ENCODE measurements around the gene LRRC4C.

Gene LRRC4C

DNA sequence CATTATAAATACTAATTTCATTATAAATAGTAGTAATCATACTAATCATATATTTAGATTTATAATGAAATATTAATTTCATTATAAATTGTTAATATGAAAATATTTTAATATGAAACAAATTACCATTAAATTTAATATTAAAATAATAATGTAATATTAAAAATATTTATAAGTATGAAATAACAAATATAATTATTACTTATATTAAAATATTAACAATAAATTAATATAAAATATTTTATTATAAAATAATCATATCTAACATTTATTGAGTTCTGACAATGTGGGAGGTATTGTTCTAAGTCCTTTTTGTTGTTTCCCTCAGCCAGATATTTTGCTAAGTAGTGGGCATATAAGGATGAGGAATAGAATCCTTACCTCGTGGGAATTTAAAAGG lies 1341.4 kb downstream of the LRRC4C start:
- Histone ChIP-seq H3K4me2 (ENCODE audit: insufficient read depth, low read length, poor library complexity, severe bottlenecking) (no peak overlapping the region), H4K91ac (ENCODE audit: low read depth, low read length, poor library complexity) (no peak overlapping the region), H2BK120ac (ENCODE audit: low read depth, low read length) (no peak overlapping the region), H3K36me3 (replicated peaks in 1 of 2; ENCODE audit: control insufficient read depth in 2 of 2, insufficient read depth in 2 of 2, low read length in 2 of 2) (peaks cover 0 to 8% of the 10 kb centered on the region in 2 donors), H3K27me3 (ENCODE audit: control insufficient read depth in 3 of 3, insufficient read depth in 3 of 3, low read depth in 1 of 3, low read length in 3 of 3) (no peaks in the 10 kb centered on the region), H3K4ac (ENCODE audit: low read length) (no peak overlapping the region), H2AFZ (ENCODE audit: low read length) (no peak overlapping the region), H3K14ac (ENCODE audit: low read length) (no peak overlapping the region), H3K18ac (ENCODE audit: low read length) (no peak overlapping the region), H3K79me1 (ENCODE audit: low read depth, low read length) (no peaks in the 10 kb centered on the region), H2BK5ac (ENCODE audit: low read length) (no peak overlapping the region), H3K23ac (ENCODE audit: low read depth, low read length, poor library complexity) (no peak overlapping the region), H3K9ac (ENCODE audit: low read depth, low read length, poor library complexity) (no peak overlapping the region), H3K4me3 (ENCODE audit: low read length in 2 of 2) (no peak overlapping the region), H3K9me3 (replicated peaks in 1 of 2; ENCODE audit: control insufficient read depth in 2 of 2, insufficient read depth in 1 of 2, low read depth in 1 of 2, low read length in 2 of 2) (peaks cover 0 to 5% of the 10 kb centered on the region in 2 donors), H2BK15ac (ENCODE audit: low read length) (no peak overlapping the region), H2AK5ac (ENCODE audit: low read depth, low read length) (no peak overlapping the region), H4K8ac (ENCODE audit: low read depth, low read length) (no peak overlapping the region), H3K27ac (replicated peaks; ENCODE audit: low read length) (no peak overlapping the region), H2BK12ac (ENCODE audit: low read length) (no peak overlapping the region), H3K4me1 (ENCODE audit: control insufficient read depth in 2 of 2, insufficient read depth in 1 of 2, low read depth in 1 of 2, low read length in 2 of 2) (peaks cover 0 to 2% of the 10 kb centered on the region in 2 donors)
- WGBS, 2 donors (ENCODE audit: extremely low coverage in 2 of 2, insufficient read length in 2 of 2, insufficient replicate concordance in 1 of 2): no CpG with 5 or more reads among the region's 1 CpG
- no peak for DNase-seq (ENCODE audit: low spot score)

GRCh38 chr11:40104941-40105550 lies 1354.4 kb downstream of the LRRC4C start:
- no peaks in the 10 kb centered on the region for H3K79me1 ChIP-seq (ENCODE audit: low read depth, low read length)
- H3K27me3 ChIP-seq (ENCODE audit: control insufficient read depth in 3 of 3, insufficient read depth in 3 of 3, low read depth in 1 of 3, low read length in 3 of 3): no peaks in the 10 kb centered on the region
- H3K18ac ChIP-seq (ENCODE audit: low read length): no peak overlapping the region
- no peak overlapping the region for H2BK5ac ChIP-seq (ENCODE audit: low read length)
- H3K4me3 ChIP-seq (ENCODE audit: low read length in 2 of 2): no peak overlapping the region
- no peak overlapping the region for H3K4ac ChIP-seq (ENCODE audit: low read length)
- no peak overlapping the region for H2AK5ac ChIP-seq (ENCODE audit: low read depth, low read length)
- no peak overlapping the region for H4K8ac ChIP-seq (ENCODE audit: low read depth, low read length)
- no peak overlapping the region for H3K23ac ChIP-seq (ENCODE audit: low read depth, low read length, poor library complexity)
- no peak overlapping the region for H3K9ac ChIP-seq (ENCODE audit: low read depth, low read length, poor library complexity)
- no peaks in the 10 kb centered on the region for H3K36me3 ChIP-seq (replicated peaks in 1 of 2; ENCODE audit: control insufficient read depth in 2 of 2, insufficient read depth in 2 of 2, low read length in 2 of 2)
- H3K14ac ChIP-seq (ENCODE audit: low read length): no peak overlapping the region
- H3K27ac ChIP-seq (replicated peaks; ENCODE audit: low read length): no peak overlapping the region
- peak overlapping the region; percentile 91 for H2AFZ ChIP-seq (ENCODE audit: low read length)
- no CpG with 5 or more reads among the region's 5 CpGs for WGBS, 2 donors (ENCODE audit: extremely low coverage in 2 of 2, insufficient read length in 2 of 2, insufficient replicate concordance in 1 of 2)
- no peak overlapping the region for H2BK15ac ChIP-seq (ENCODE audit: low read length)
- H3K9me3 ChIP-seq (replicated peaks in 1 of 2; ENCODE audit: control insufficient read depth in 2 of 2, insufficient read depth in 1 of 2, low read depth in 1 of 2, low read length in 2 of 2): no peaks in the 10 kb centered on the region
- H2BK12ac ChIP-seq (ENCODE audit: low read length): no peak overlapping the region
- no peak overlapping the region for H3K4me2 ChIP-seq (ENCODE audit: insufficient read depth, low read length, poor library complexity, severe bottlenecking)
- DNase-seq (ENCODE audit: low spot score): no peak
- H2BK120ac ChIP-seq (ENCODE audit: low read depth, low read length): no peak overlapping the region
- no peaks in the 10 kb centered on the region for H3K4me1 ChIP-seq (ENCODE audit: control insufficient read depth in 2 of 2, insufficient read depth in 1 of 2, low read depth in 1 of 2, low read length in 2 of 2)
- H4K91ac ChIP-seq (ENCODE audit: low read depth, low read length, poor library complexity): no peak overlapping the region

- H2AFZ ChIP-seq (ENCODE audit: low read length): no peak overlapping the region
- no peaks in the 10 kb centered on the region for H3K36me3 ChIP-seq (replicated peaks in 1 of 2; ENCODE audit: control insufficient read depth in 2 of 2, insufficient read depth in 2 of 2, low read length in 2 of 2)
- no peak overlapping the region for H4K8ac ChIP-seq (ENCODE audit: low read depth, low read length)
- DNase-seq (ENCODE audit: low spot score): no peak
- WGBS, 2 donors (ENCODE audit: extremely low coverage in 2 of 2, insufficient read length in 2 of 2, insufficient replicate concordance in 1 of 2): no CpG with 5 or more reads among the region's 5 CpGs
- no peaks in the 10 kb centered on the region for H3K9me3 ChIP-seq (replicated peaks in 1 of 2; ENCODE audit: control insufficient read depth in 2 of 2, insufficient read depth in 1 of 2, low read depth in 1 of 2, low read length in 2 of 2)
- H2AK5ac ChIP-seq (ENCODE audit: low read depth, low read length): no peak overlapping the region
- no peak overlapping the region for H2BK5ac ChIP-seq (ENCODE audit: low read length)
- H3K27ac ChIP-seq (replicated peaks; ENCODE audit: low read length): no peak overlapping the region
- H2BK12ac ChIP-seq (ENCODE audit: low read length): no peak overlapping the region
- no peak overlapping the region for H3K4me2 ChIP-seq (ENCODE audit: insufficient read depth, low read length, poor library complexity, severe bottlenecking)
- H3K9ac ChIP-seq (ENCODE audit: low read depth, low read length, poor library complexity): no peak overlapping the region
- H4K91ac ChIP-seq (ENCODE audit: low read depth, low read length, poor library complexity): no peak overlapping the region
- no peak overlapping the region for H3K4ac ChIP-seq (ENCODE audit: low read length)
- H3K23ac ChIP-seq (ENCODE audit: low read depth, low read length, poor library complexity): no peak overlapping the region
- no peaks in the 10 kb centered on the region for H3K27me3 ChIP-seq (ENCODE audit: control insufficient read depth in 3 of 3, insufficient read depth in 3 of 3, low read depth in 1 of 3, low read length in 3 of 3)
- H3K79me1 ChIP-seq (ENCODE audit: low read depth, low read length): no peaks in the 10 kb centered on the region
- H3K4me1 ChIP-seq (ENCODE audit: control insufficient read depth in 2 of 2, insufficient read depth in 1 of 2, low read depth in 1 of 2, low read length in 2 of 2): no peaks in the 10 kb centered on the region
- H3K14ac ChIP-seq (ENCODE audit: low read length): no peak overlapping the region
- H2BK120ac ChIP-seq (ENCODE audit: low read depth, low read length): no peak overlapping the region
- no peak overlapping the region for H3K18ac ChIP-seq (ENCODE audit: low read length)
- H2BK15ac ChIP-seq (ENCODE audit: low read length): no peak overlapping the region
- H3K4me3 ChIP-seq (ENCODE audit: low read length in 2 of 2): no peak overlapping the region
Observed at GRCh38 chr11:40100781-40101180, 1358.7 kb downstream of the LRRC4C start.

GRCh38 chr11:40100162-40100553 lies 1359.3 kb downstream of the LRRC4C start:
- Histone ChIP-seq H2BK12ac (ENCODE audit: low read length) (no peak overlapping the region), H3K27ac (replicated peaks; ENCODE audit: low read length) (no peak overlapping the region), H3K4me2 (ENCODE audit: insufficient read depth, low read length, poor library complexity, severe bottlenecking) (no peak overlapping the region), H3K18ac (ENCODE audit: low read length) (no peak overlapping the region), H2BK120ac (ENCODE audit: low read depth, low read length) (no peak overlapping the region), H2AFZ (ENCODE audit: low read length) (peak overlapping the region; percentile 79), H3K4ac (ENCODE audit: low read length) (no peak overlapping the region), H4K8ac (ENCODE audit: low read depth, low read length) (no peak overlapping the region), H4K91ac (ENCODE audit: low read depth, low read length, poor library complexity) (no peak overlapping the region), H2BK5ac (ENCODE audit: low read length) (no peak overlapping the region), H3K4me3 (ENCODE audit: low read length in 2 of 2) (no peak overlapping the region), H3K79me1 (ENCODE audit: low read depth, low read length) (no peaks in the 10 kb centered on the region), H3K23ac (ENCODE audit: low read depth, low read length, poor library complexity) (no peak overlapping the region), H3K4me1 (ENCODE audit: control insufficient read depth in 2 of 2, insufficient read depth in 1 of 2, low read depth in 1 of 2, low read length in 2 of 2) (no peaks in the 10 kb centered on the region), H2AK5ac (ENCODE audit: low read depth, low read length) (no peak overlapping the region), H3K9ac (ENCODE audit: low read depth, low read length, poor library complexity) (no peak overlapping the region), H3K9me3 (replicated peaks in 1 of 2; ENCODE audit: control insufficient read depth in 2 of 2, insufficient read depth in 1 of 2, low read depth in 1 of 2, low read length in 2 of 2) (no peaks in the 10 kb centered on the region), H3K36me3 (replicated peaks in 1 of 2; ENCODE audit: control insufficient read depth in 2 of 2, insufficient read depth in 2 of 2, low read length in 2 of 2) (no peaks in the 10 kb centered on the region), H3K27me3 (ENCODE audit: control insufficient read depth in 3 of 3, insufficient read depth in 3 of 3, low read depth in 1 of 3, low read length in 3 of 3) (no peaks in the 10 kb centered on the region), H3K14ac (ENCODE audit: low read length) (no peak overlapping the region), H2BK15ac (ENCODE audit: low read length) (no peak overlapping the region)
- no CpG with 5 or more reads among the region's 5 CpGs for WGBS, 2 donors (ENCODE audit: extremely low coverage in 2 of 2, insufficient read length in 2 of 2, insufficient replicate concordance in 1 of 2)
- DNase-seq (ENCODE audit: low spot score): no peak
